ENCODE data around the gene ZBTB21. TPM values are rescaled to one million over a fixed set of nuclear protein-coding genes. Genes with fewer than 3 reads are reported as not detected.

ZBTB21 gene
- total and polyA plus RNA-seq, 9 donors: 4.1 to 41.4 (median 21.9) TPM

DNA sequence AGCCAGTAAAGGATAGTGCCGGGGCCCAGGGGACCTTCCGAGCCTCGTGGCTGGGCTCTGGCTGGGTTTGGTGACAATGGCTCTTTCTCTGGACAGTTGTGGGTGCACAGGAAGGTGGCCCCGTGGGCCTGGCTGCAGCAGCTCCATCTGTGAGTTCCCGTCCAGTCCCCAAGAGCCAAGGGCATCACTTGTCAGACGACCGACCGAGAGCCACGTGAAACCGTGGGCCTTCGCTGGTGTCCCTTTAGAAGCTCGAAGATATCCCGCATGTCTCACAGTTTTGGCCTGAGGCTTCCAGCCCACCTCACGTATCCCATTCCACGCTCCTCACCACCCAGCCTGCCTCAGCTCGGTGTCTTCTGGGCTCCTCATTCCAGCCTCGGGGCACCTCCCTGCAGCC lies 33.8 kb upstream of the ZBTB21 start:
- H3K27me3 ChIP-seq: no peaks in the 10 kb centered on the region
- no peak for DNase-seq
- H3K4me3 ChIP-seq: no peak overlapping the region
- no peak for TF ChIP-seq EP300 (IDR thresholded peaks at IDR 0.05)
- TF ChIP-seq CTCF (IDR thresholded peaks at IDR 0.05): no peak
- TF ChIP-seq POLR2A (IDR thresholded peaks at IDR 0.05): no peak
- no peaks in the 10 kb centered on the region for H3K36me3 ChIP-seq
- H3K27ac ChIP-seq: no peak overlapping the region
- 93 to 94% (median 94%) methylated on average over 17 of the region's 17 CpGs for WGBS, 3 donors
- peaks cover 12% of the 10 kb centered on the region for H3K4me1 ChIP-seq (ENCODE audit: insufficient read depth)
- H3K9me3 ChIP-seq: no peaks in the 10 kb centered on the region
- intact Hi-C loops (cut with DNase I): no loop called here

GRCh38 chr21:42043201-42043895 lies 33.2 kb upstream of the ZBTB21 start:
- no peak for TF ChIP-seq CTCF (IDR thresholded peaks at IDR 0.05)
- no peak for TF ChIP-seq POLR2A (IDR thresholded peaks at IDR 0.05)
- TF ChIP-seq EP300 (IDR thresholded peaks at IDR 0.05): no peak
- no peaks in the 10 kb centered on the region for H3K36me3 ChIP-seq
- peaks cover 12% of the 10 kb centered on the region for H3K4me1 ChIP-seq (ENCODE audit: insufficient read depth)
- no peak overlapping the region for H3K4me3 ChIP-seq
- no peak overlapping the region for H3K27ac ChIP-seq
- DNase-seq: no peak
- intact Hi-C loops (cut with DNase I): no loop called here
- H3K9me3 ChIP-seq: no peaks in the 10 kb centered on the region
- H3K27me3 ChIP-seq: no peaks in the 10 kb centered on the region
- 84 to 86% (median 85%) methylated on average over 16 of the region's 16 CpGs for WGBS, 3 donors

DNA sequence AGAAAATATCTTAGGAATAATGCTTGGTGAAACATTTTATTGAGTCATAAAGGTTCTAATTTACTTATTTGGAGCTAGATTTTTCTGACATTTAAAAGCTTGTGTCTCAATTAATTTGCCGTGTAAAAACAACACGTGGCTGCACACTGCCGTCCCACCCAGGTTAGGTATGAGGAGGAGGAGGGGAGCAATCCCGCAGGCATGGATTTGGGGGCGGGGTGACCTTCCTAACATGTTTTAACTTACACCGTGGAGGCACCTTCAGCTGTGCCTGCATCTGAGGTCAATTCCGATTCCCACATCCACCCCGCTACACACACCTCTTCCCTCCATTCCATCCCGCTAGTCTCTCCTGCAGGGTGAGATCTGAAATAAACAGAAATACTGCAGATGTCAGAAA lies 32.5 kb upstream of the ZBTB21 start:
- H3K4me1 ChIP-seq (ENCODE audit: insufficient read depth): peaks cover 10% of the 10 kb centered on the region
- no peak for DNase-seq
- H3K27ac ChIP-seq: no peak overlapping the region
- no peaks in the 10 kb centered on the region for H3K36me3 ChIP-seq
- no peak overlapping the region for H3K4me3 ChIP-seq
- TF ChIP-seq EP300 (IDR thresholded peaks at IDR 0.05): no peak
- TF ChIP-seq CTCF (IDR thresholded peaks at IDR 0.05): no peak
- no peak for TF ChIP-seq POLR2A (IDR thresholded peaks at IDR 0.05)
- H3K27me3 ChIP-seq: no peaks in the 10 kb centered on the region
- WGBS, 3 donors: 57 to 64% (median 60%) methylated on average over 9 of the region's 9 CpGs
- intact Hi-C loops (cut with DNase I): no loop called here
- H3K9me3 ChIP-seq: no peaks in the 10 kb centered on the region

DNA sequence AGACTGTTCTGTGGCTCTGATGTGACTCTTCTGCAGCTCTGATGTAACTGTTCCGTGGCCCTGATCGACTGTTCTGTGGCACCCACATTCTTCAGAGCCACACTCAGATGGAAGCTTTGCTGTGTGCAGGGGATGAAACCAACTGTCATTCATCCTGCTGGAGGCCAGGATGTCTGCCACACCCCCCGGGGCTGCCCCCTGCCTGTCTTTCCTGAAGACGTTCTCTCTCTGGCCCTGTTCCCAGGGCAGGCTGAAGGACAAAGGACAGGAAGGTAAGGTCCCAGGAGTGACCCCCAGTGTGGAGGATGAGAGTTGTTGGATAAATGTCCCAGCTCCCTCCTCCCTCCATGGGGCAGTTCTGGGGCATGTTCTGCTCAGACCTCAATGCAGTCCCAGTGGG lies 31.6 kb upstream of the ZBTB21 start:
- H3K27me3 ChIP-seq: no peaks in the 10 kb centered on the region
- no peak overlapping the region for H3K4me3 ChIP-seq
- H3K4me1 ChIP-seq (ENCODE audit: insufficient read depth): peaks cover 10% of the 10 kb centered on the region
- H3K27ac ChIP-seq: no peak overlapping the region
- TF ChIP-seq CTCF (IDR thresholded peaks at IDR 0.05): no peak
- TF ChIP-seq POLR2A (IDR thresholded peaks at IDR 0.05): no peak
- no peak for TF ChIP-seq EP300 (IDR thresholded peaks at IDR 0.05)
- no peak for DNase-seq
- 66 to 76% (median 75%) methylated on average over 4 of the region's 4 CpGs for WGBS, 3 donors
- no peaks in the 10 kb centered on the region for H3K9me3 ChIP-seq
- H3K36me3 ChIP-seq: no peaks in the 10 kb centered on the region
- intact Hi-C loops (cut with DNase I): no loop called here
